PC-9 (cell line): Measurements from ENCODE around the gene HNRNPM. TPM values are rescaled to one million over a fixed set of nuclear protein-coding genes. Genes with fewer than 3 reads are reported as not detected.

Experiments used
- BruUV-seq: library from RNA; stranded (reverse); fragments of 400-500 nt; replicated peaks from 2 replicates; lab custom pipeline; 2021; lab: Mats Ljungman, UMichigan
- CTCF ChIA-PET: fragments of 300-600 bp; sonication (Branson Sonifier 250); formaldehyde crosslinking; loops from one replicate; lab custom pipeline; 2022; ENCODE audit warnings: antibody characterized with exemption; lab: Charles Lee
- POLR2A ChIA-PET: fragments of 300-600 bp; sonication (Branson Sonifier 250); formaldehyde crosslinking; loops from one replicate; lab custom pipeline; 2022; ENCODE audit warnings: antibody characterized with exemption; ENCODE audit not compliant: unreplicated experiment; lab: Charles Lee
- DNase-seq, 2 experiments: peaks; one replicate each; pipeline versions ENCODE4 v3.0.0 to v3.0.0-alpha.2; 2015 to 2022; ENCODE audit warnings: mixed read lengths in 1 of 2
- H2AFZ ChIP-seq: fragments of 200-600 bp; sonication (generic); 2 replicates; pipeline ENCODE4 v1.8.1; 2017; ENCODE audit warnings: antibody characterized with exemption
- H3F3A ChIP-seq: fragments of 200-600 bp; sonication (generic); 2 replicates; pipeline ENCODE4 v1.8.1; 2017; ENCODE audit warnings: antibody characterized with exemption, mild to moderate bottlenecking, low read depth; ENCODE audit not compliant: insufficient read depth
- H3K27ac ChIP-seq: fragments of 200-600 bp; sonication (generic); 2 replicates; pipeline ENCODE4 v1.6.1; 2016; ENCODE audit warnings: mixed run types
- H3K27me3 ChIP-seq: fragments of 200-600 bp; sonication (generic); 2 replicates; pipeline ENCODE4 v1.6.1; 2016; ENCODE audit warnings: low read depth, mixed run types; ENCODE audit not compliant: insufficient read depth
- H3K36me3 ChIP-seq: fragments of 200-600 bp; sonication (generic); 2 replicates; pipeline ENCODE4 v1.6.1; 2016; ENCODE audit warnings: low read depth, mixed run types
- H3K4me1 ChIP-seq: fragments of 200-600 bp; sonication (generic); replicated peaks from 2 replicates; pipeline ENCODE4 v1.6.1; 2016; ENCODE audit warnings: mixed run types; ENCODE audit not compliant: insufficient read depth
- H3K4me2 ChIP-seq: fragments of 200-600 bp; sonication (generic); 2 replicates; pipeline ENCODE4 v1.6.1; 2017; ENCODE audit warnings: mixed run types
- H3K4me3 ChIP-seq: fragments of 200-600 bp; sonication (generic); 2 replicates; pipeline ENCODE4 v1.6.1; 2016; ENCODE audit warnings: mixed run types
- H3K79me2 ChIP-seq: fragments of 200-600 bp; sonication (generic); 2 replicates; pipeline ENCODE4 v1.6.1; 2017; ENCODE audit warnings: low read depth, mixed run types
- H3K9me2 ChIP-seq: fragments of 200-600 bp; sonication (generic); 2 replicates; pipeline ENCODE4 v1.8.1; 2017; ENCODE audit warnings: mild to moderate bottlenecking; ENCODE audit not compliant: insufficient read depth
- H3K9me3 ChIP-seq: fragments of 200-600 bp; sonication (generic); 2 replicates; pipeline ENCODE4 v1.8.1; 2016; ENCODE audit warnings: low read depth; ENCODE audit not compliant: insufficient read depth
- H4K20me1 ChIP-seq: fragments of 200-600 bp; sonication (generic); 2 replicates; pipeline ENCODE4 v1.8.1; 2017; ENCODE audit not compliant: insufficient read depth
- CTCF ChIP-seq: fragments of 200-600 bp; sonication (generic); conservative IDR thresholded peaks from 2 replicates; pipeline ENCODE4 v1.6.1; 2017; ENCODE audit warnings: mixed run types, antibody characterized with exemption, mild to moderate bottlenecking, moderate library complexity
- EZH2 ChIP-seq: fragments of 200-600 bp; sonication (generic); IDR thresholded peaks from 2 replicates; pipeline ENCODE4 v1.8.0; 2017; ENCODE audit warnings: antibody characterized with exemption, low read depth
- intact Hi-C: fragments of 100-400 bp; cut with micrococcal nuclease; formaldehyde crosslinking; loops from one replicate; pipeline ENCODE4 v1.10.0; 2022; ENCODE audit not compliant: unreplicated experiment
- total RNA-seq: library from RNA; stranded (reverse); gene quantifications from 2 replicates; pipeline ENCODE4 v1.2.3, GENCODE V29; 2021

The HNRNPM gene
- total RNA-seq, 1 experiment from 2014 or later: 239 TPM

- Histone ChIP-seq H3K79me2 (peaks cover 53% of the 10 kb centered on the region; the same call in 1 of the 2 replicates), H3K9me3 (no peaks in the 10 kb centered on the region), H4K20me1 (peaks cover 89% of the 10 kb centered on the region), H2AFZ (no peak overlapping the region), H3K4me2 (no peak overlapping the region), H3F3A (peaks cover 49% of the 10 kb centered on the region; the same call in 1 of the 2 replicates), H3K4me3 (no peak overlapping the region), H3K4me1 (no peaks in the 10 kb centered on the region), H3K9me2 (no peaks in the 10 kb centered on the region), H3K27ac (no peak overlapping the region), H3K27me3 (no peaks in the 10 kb centered on the region), H3K36me3 (peaks cover 63% of the 10 kb centered on the region)
- TF ChIP-seq EZH2 (no peak), CTCF (no peak)
- intact Hi-C loops: no loop called here
- ChIA-PET POLR2A (no interaction called here), CTCF (interaction anchor here (0.5 kb wide), 1 partner anchor 262 kb away, joined by 3 read pairs; no protein-coding TSS in a partner anchor)
- no TSS peak for BruUV-seq
- DNase-seq: no peak
Observed at GRCh38 chr19:8473648-8474476, 29.1 kb downstream of the HNRNPM start.

GRCh38 chr19:8475005-8475404 lies 30.2 kb downstream of the HNRNPM start:
- no peak overlapping the region for H3K27ac ChIP-seq
- no peaks in the 10 kb centered on the region for H3K9me3 ChIP-seq
- H3K4me3 ChIP-seq: no peak overlapping the region
- H2AFZ ChIP-seq: no peak overlapping the region
- intact Hi-C loops: no loop called here
- H3K9me2 ChIP-seq: no peaks in the 10 kb centered on the region
- no peak for DNase-seq
- no peak overlapping the region for H3K4me2 ChIP-seq
- BruUV-seq: no TSS peak
- H4K20me1 ChIP-seq: peaks cover 84% of the 10 kb centered on the region
- peaks cover 58% of the 10 kb centered on the region for H3K36me3 ChIP-seq
- TF ChIP-seq EZH2: no peak
- TF ChIP-seq CTCF: no peak
- H3K27me3 ChIP-seq: no peaks in the 10 kb centered on the region
- ChIA-PET CTCF (interaction anchor here (0.6 kb wide), 1 partner anchor 62 kb away, joined by 4 read pairs; the partner anchor contains the start of gene MARCHF2), POLR2A (no interaction called here)
- H3F3A ChIP-seq: peaks cover 53% of the 10 kb centered on the region
- peaks cover under 1% of the 10 kb centered on the region for H3K4me1 ChIP-seq
- peaks cover 56% of the 10 kb centered on the region for H3K79me2 ChIP-seq

GRCh38 chr19:8476524-8476923 lies 31.7 kb downstream of the HNRNPM start:
- DNase-seq: no peak
- no peak overlapping the region for H3K4me2 ChIP-seq
- ChIA-PET CTCF (no interaction called here), POLR2A (no interaction called here)
- H4K20me1 ChIP-seq: peaks cover 87% of the 10 kb centered on the region
- TF ChIP-seq CTCF (no peak), EZH2 (no peak)
- H3K4me3 ChIP-seq: no peak overlapping the region
- H3K27me3 ChIP-seq: no peaks in the 10 kb centered on the region
- BruUV-seq: no TSS peak
- peaks cover 16% of the 10 kb centered on the region for H3K4me1 ChIP-seq
- H2AFZ ChIP-seq: no peak overlapping the region
- intact Hi-C loops: no loop called here
- no peaks in the 10 kb centered on the region for H3K9me2 ChIP-seq
- no peaks in the 10 kb centered on the region for H3K9me3 ChIP-seq
- peaks cover 52% of the 10 kb centered on the region for H3K36me3 ChIP-seq
- H3K27ac ChIP-seq: no peak overlapping the region
- H3K79me2 ChIP-seq: peaks cover 66% of the 10 kb centered on the region
- H3F3A ChIP-seq: peaks cover 55% of the 10 kb centered on the region
